GM18520 (cell line): ENCODE results near the gene DIPK1A.
"Not testable (repeated sequence)": the region's sequence is repeated elsewhere in the genome, so short reads cannot be mapped to it uniquely, and the experiment has no call there.

Source experiments
- ATAC-seq: cut with Tn5 transposase; IDR thresholded peaks from one replicate; pipeline ENCODE4 v1.9.1; 2021; ENCODE audit not compliant: unreplicated experiment

The DIPK1A gene

DNA sequence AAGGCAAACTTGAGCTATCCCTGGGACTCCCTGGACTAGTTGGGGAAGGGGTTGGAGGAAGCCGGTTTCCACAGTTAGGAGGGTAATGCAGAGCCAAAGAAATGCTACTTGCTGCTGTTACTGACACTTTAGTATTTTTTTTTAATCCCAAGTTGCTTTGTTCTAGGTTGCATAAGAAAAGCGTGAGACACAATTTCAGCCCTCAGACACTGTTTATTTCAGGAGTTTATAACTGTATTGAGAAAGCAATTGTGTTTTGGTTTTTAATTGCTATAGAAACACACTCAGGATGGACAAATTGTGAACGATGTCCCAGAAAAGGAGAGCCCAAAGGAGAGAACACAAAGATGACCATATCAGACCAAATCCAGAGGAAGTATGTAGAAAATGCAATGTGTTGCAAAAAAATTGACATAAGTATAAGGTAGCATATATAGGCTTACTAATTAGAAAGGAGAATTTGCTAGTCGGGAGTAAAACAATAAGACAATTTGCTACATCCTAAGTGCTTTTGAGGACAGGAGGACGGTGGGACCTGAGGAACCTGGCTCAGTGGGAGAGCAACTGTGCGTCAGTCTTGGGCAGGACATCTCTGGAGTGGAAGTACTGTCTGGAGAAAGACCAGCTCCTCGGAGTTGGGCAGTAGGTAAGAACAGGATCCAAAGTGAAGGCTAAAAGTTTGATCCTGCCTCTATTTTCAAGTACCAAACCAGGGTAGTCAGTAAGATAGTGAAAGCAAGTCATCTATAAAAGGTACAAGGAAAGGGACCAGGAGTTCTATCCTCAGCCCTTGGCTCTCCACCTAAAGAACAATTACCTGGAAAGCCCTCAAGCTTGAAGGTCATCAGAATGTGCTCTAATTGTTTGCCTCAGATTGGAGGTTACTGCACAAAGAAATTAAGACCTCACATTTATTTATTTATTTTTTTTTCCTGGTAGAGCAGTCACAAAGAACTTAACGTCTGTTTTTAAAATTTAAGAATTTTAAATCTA is 39.9 kb downstream of the DIPK1A start:
- no peak for ATAC-seq

DNA sequence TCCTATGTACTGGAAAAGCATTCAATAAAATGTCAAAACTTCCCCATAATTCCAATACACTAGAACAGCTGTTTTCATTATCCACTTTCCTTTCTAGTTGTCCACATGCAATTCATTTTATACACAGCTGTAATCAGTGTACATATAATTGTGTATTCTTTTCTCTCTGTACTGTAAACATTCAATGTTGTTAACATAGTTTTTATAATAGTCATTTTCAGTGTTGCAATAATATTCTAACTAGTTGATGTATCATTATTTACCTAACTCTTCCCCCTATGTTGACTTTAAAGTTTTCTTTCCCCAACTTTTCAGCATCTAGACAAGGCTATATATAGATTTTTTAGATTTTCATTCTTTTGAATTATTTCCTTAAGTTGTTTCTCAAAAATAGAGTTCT is 44.4 kb downstream of the DIPK1A start:
- no peak for ATAC-seq

DNA sequence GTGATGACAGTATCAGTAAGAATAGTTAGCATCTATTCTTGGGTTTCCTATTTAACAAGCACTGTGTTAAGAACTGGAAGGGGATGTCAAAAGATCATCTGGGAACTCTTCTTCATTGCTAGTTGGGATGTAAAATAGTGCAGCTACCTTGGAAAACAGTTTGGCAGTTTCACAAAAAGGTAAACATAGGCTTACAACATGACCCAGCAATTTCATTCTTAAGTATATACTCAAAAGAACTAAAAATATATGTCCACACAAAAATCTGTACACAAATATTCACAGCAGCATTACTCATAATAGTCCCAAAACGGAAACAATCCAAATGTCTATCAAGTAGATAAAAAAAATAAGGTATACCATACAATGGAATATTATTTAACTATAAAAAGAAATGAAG is 45.7 kb downstream of the DIPK1A start:
- no peak for ATAC-seq

DNA sequence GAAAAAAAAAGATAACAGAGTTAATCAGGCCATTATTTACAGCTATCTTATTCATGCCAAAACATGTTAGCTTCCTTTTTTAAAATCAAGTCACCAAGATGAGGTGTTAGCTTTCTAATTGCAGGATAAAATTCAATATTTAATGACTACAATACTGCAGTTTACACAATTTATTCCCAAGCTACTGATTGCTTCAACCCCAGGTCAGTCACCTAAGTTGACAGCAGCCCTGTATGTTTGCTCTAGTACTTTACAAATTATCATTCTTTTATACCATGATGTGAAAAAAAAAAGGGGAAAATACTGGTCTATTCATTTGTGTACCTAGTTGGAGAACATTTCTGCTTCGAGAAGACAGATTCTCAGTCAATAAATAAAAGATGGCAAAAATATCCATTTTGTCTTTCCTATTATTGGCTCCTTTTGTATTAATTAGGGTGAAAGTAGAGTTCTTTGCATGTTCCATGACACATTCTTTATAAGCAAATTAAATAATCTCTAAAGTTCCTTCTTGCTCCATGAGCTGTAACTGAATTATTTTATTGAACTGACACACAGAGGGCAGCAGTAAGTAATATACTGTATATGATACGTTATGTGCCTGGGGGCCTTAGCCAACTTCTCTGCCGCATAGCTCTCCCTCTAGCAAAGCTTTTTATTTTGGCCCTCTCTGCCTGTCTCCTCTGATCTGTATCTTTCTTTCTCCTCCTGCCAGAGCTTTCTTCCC is 48.0 kb downstream of the DIPK1A start:
- no peak for ATAC-seq

DNA sequence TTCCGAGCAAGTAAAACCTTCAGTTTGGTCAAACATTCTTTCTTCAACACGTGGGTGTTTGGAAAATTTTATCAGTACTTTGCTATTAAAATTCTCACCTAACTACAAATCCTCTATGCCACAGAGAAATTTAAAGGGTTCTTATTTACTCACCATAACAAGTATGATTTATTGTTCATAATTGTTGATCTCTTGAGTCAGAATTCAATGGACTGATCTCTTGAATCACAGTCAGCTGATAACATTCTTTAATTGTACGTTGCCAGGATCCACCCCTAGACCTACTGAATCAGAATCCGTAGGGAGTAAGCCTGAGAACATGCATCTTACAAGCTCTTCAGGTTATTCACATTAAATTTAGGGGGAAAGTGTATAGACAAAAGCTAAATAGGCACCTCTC is 51.2 kb downstream of the DIPK1A start:
- ATAC-seq: no peak

DNA sequence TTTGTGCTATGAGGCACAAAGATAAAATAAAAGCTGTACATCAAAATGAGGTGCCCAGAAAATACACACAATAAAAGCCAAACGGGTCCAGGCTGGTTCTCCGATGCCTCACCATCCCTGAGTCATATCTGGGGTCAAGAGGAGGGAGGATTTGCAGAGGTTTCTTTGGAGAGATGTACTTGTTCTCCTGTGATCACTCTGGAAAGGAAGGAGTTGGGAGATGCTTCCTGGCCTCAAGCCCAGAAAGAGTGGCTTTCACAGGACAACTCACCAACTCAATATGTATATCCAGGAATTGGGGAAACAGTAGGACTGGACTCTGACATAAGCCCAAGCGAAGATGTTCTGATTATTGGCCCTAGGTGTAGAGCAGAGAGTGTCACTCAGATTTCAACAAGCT is 51.9 kb downstream of the DIPK1A start:
- no peak for ATAC-seq

DNA sequence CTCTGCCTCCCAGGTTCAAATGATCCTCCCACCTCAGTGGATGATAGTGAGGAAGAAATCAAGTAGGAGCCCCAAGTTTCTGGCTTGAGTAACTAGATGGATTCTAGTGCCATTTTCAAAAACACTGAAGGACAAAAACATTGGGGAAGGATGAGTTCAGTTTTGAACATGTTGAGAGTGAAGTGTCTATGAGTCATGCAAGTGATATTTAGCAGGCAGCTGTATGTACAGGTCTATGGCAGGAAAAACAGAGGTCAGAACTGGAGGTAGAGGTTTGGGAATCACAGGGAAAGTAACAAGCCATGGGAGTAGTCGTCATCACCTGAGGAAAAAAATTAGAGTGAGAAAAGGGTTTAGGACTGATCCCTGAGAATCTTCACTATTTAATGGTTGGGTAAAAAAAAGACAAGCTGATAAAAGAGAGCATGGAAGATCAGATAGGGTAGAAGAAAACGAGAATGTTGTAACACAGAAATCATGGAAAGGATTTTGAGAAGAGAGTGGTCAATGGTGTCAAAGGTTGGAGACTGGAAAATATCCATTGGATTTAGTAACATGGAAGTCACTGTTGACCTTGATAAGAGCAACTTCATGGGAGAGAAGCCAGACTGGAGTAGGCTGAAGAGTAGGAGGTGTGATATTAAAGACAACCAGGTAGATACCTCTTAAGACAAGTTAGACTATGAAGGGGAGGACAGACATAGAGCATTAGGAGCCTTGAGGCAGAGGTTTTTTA is 53.1 kb downstream of the DIPK1A start:
- ATAC-seq: no peak

DNA sequence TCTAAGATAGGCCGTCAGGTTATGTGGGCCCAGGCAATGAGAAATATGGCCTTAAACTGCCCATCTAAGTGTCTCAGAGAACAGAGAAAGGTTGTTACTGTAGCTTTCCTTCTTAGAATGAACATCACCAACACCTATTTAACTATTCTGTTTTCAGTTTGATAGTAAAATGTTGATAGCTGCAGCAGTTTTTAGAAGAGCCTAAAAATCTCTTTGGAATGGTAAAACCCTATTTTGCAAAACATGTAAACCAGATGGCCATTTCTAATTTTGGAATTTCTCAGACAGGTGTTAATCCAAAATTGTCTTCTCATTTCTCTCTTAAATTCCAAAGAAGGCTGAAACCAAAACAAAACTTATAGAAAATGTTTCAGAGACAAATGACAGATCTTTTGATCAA is 57.5 kb downstream of the DIPK1A start:
- no peak for ATAC-seq

DNA sequence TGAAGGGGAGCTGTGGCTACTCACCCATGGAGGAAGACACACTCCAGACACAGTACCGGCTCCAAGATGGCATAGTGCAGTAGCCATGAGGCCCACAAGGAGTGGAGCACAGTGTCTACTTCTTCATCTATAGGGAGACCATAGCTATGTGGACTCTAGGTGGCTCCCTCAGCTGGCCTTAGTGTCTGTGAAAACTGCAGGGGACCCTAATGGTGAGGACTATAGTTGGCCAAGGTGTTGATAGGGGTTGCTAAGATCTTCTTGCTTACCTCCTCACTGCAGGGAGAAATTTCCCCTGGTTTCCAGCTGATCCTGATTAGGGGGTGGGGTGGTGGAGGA is 58.9 kb downstream of the DIPK1A start:
- ATAC-seq: no peak

DNA sequence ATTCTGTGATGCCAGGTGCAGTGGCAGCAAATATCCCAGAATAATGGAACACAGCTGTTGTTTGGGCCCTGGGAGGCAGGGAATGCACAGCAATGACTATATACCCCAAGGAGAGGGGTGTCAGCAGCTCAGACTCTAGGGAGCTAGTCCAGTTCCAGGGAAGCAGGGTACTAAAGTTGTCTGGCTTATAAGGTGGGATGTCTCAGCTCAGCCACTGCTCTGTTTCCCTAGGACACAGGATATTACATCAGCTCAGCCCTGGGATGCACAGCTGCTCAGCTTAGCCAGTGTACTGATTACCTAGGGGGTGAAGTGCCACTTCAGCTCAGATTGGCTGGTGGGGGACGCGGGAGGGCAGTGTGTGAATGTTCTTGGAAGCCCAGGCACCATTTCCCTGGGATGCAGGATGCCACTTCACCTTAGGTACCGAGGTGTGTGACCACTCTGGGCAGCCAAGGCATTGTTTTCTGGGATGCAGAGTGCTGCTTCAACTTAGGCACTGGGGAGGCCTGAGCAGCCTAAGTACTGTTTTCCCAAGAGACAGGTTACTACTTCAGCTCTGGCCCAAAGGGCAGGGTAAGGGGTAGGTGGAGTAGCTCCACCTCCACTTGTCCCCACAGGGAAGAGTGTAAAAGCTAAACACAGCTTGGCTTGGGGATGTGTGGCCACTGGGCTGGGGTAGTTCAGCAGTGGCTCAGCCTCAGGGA is 59.4 kb downstream of the DIPK1A start:
- ATAC-seq: no peak

DNA sequence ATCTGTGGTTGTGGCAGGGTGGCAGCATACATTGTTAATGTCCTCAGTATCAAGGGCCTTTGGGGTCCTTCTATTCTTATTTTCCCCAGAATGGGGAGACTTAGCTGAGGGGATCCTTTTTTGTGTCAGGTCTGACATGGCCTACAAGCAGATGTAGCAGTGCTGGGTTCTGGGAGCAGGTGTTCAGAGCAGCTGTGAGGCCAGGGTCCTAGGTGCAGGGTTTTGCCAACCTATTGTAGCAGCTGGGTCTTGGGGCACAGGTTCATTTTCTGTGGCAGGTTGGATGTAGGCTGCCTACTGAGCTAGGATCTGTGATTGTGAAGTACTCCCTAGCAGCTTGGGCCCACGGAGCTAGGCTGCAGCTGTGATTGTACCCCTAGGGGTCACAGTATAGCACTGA is 60.1 kb downstream of the DIPK1A start:
- no peak for ATAC-seq

DNA sequence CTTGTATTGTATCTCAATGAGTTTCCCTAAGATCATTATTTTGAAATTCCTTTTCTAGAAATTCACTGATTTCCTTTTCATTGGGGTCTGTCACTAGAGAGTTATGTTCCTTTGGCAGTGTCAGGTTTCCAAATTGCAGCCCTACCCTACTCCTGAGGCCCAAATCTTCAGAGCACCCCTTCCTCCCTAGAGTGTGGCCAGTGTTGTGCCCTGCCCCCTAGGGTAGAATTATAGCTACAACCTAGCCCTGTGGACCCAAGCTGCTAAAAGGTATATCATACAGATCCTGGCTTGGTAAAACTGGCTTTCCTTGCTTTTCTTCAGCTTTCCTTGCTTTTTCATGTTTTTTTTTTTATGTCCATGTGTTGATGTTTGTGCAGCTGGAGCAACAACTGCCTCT is 60.7 kb downstream of the DIPK1A start:
- ATAC-seq: no peak

DNA sequence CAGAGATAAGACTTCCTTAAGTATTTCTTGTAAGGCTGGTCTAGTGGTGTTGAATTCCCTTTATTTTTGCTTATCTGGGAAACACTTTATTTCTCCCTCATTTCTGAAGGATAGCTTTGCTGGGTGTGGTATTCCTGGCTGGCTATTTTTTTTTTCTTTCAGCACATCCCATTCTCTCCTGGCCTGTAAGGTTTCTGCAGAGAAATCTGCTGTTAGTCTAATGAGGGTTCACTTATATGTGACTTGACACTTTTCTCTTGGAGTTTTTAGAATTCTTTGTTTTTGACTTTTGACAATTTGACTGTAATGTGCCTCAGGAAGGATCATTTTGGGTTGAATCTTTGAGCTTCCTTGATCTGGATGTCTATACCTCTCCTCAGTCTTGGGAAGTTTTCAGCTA is 61.5 kb downstream of the DIPK1A start:
- no peak for ATAC-seq

DNA sequence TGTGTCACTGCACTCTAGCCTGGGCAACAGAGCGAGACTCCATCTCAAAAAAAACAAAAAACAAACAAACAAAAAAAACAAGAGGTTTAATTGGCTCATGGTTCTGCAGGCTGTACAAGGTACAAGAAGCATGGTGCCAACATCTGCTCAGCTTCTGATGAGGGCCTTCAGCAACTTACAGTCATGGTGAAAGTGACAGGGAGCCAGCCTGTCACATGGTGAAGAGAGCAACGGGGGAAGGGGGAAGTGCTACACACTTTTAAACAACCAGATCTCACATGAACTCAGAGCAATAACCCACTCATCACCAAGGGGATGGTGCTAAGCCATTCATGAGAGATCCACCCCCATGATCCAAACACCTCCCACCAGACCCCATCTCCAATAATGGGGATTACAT is 63.2 kb downstream of the DIPK1A start:
- not testable (repeated sequence) for ATAC-seq

DNA sequence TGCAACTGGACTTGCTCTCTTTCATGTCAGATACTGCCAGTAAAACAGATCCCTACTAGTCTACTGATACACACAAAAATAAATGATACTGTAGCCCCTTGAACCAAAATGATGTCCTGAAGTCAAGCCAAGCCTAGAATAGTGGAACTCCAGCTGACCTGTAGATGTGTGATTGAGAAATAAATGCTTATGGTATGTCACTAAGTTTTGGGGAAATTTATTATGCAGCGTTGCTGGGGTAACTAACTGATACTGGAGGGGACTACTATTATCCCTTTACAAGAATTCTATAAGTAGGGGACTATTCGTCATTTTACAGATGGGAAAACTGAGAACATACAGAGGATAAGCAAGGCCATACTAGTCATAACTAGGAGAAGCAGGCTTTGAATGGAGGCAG is 73.8 kb downstream of the DIPK1A start:
- no peak for ATAC-seq

DNA sequence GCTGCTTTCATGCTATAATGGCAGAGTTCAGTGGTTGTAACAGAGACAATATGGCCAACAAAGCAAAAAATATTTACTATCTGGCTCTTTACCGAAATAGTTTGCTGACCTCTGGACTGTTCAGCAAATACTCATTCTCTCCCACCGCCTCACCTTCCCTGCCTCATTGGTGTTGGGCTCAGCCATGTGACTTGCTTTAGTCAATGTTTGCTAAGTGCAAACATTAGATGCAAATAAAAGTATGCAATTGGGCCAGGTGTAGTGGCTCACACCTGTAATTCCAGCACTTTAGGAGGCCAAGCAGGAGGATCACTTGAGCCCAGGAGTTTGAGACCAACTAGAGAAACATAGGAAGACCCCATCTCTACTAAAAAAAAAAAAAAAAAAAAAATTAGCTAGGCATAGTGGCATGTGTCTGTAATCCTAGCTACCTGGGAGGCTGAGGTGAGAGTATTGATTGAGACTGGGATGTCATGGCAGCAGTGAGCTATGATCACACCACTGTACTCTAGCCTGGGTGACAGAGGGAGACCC is 74.3 kb downstream of the DIPK1A start:
- no peak for ATAC-seq

DNA sequence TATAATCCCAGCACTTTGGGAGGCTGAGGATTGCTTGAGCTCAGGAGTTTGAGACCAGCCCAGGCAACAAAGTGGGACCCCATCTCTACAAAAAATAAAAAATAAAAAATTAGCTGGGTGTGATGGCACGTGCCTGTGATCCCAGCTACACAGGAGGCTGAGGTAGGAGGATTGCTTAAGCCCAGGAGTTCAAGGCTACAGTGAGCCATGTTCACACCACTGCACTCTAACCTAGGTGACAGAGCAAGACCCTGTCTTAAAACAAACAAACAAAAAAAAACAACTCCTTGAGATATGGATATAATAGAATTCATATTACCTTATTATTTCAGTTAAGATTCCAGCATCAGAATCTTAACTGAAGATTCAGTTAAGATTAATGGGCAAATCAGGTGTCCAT is 77.1 kb downstream of the DIPK1A start:
- no peak for ATAC-seq

DNA sequence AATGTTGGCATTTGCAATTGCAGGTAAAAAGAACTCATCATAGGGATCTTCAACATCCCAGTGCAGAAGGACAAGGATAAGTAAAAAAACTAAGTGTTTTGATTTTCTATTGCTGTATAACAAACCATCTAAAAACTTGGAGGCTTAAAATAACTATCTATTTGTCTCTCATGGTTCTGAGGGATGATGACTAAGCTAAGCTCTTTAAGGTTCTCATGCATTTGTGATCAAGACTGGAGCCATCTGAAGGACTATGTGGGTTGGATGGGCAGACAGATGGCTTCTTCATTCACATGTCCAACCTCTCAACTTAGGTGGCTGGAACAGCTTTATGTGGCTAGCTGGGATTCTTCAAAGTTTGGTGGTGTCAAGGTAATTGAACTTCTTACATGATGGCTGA is 78.0 kb downstream of the DIPK1A start:
- no peak for ATAC-seq

DNA sequence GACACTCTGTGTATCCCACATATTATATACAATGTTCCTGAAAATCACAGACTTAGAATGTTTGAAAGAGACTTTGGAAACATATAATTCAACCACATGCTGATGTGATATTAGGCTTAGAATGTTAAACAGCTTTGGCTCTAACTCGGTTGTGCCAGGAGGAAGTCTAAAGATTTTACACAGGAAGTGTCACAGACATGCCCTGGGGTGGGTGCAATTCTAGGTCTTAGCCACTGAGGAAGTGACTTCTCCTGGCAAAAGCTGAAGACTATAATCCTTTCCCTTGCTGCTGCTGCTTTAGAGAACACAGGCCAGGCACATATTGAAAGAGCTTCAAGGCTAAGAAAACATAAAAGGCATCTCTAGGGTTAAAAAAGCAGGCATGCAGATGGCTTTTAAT is 78.4 kb downstream of the DIPK1A start:
- no peak for ATAC-seq

DNA sequence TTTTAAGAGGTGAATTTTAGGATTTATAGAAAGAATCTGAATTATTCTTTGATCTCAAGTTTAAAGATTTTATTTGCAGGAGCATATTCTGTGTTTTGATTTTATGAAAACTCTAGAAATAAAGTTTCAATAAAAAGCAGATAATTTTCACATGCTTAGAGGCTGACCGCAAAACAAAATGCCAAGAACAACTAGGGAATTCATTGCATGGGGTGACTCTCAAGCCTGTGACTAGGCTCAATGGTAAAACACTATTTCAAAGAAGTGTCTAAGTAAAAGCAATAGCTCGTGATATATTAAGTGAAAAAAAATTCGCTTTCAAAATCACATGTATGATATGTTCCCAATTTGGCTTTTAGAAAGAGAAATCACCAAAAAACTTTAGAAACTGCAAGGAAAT is 79.9 kb downstream of the DIPK1A start:
- no peak for ATAC-seq
